ENCODE results near the gene RBFOX2.
"Not testable (repeated sequence)": the region's sequence is repeated elsewhere in the genome, so short reads cannot be mapped to it uniquely, and the experiment has no call there.

Gene RBFOX2

DNA sequence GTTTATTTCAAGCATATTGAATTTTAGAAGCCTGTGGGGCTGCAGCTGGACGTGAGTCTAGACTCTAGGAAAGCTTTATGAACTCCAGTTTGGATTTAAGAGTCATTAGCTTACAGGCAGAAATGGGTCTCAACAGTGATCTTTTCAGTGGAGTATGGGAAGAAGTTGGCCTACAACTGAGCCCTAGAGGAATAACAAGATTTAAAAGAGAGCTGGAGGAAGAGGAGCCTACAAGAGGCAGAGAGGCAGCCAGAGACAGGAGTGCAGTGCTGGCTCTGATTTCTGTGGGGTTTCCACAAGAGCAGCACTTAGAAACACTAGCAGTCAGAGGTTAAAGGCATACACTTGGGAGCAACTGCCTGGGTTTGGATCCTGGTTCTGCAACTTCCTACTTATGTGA, 293.1 kb downstream of the RBFOX2 start:
- DNase-seq (ENCODE audit: low spot score) = no peak

DNA sequence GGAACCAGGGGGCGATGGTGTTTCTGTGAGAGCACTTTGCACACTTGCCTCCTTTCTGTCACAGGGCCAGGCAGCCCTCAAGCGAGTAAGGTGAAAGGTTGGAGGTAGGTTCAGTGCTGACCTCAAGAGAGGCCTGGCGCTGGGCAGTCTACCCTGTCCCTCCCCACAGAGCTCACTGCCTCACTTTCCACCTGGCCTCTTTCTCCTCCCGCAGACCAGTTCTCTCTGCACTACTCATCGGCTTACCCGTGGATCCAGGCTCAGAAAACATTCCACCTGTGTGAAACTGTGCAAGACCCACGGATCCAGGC, 294.2 kb downstream of the RBFOX2 start:
- DNase-seq (ENCODE audit: low spot score) = no peak

DNA sequence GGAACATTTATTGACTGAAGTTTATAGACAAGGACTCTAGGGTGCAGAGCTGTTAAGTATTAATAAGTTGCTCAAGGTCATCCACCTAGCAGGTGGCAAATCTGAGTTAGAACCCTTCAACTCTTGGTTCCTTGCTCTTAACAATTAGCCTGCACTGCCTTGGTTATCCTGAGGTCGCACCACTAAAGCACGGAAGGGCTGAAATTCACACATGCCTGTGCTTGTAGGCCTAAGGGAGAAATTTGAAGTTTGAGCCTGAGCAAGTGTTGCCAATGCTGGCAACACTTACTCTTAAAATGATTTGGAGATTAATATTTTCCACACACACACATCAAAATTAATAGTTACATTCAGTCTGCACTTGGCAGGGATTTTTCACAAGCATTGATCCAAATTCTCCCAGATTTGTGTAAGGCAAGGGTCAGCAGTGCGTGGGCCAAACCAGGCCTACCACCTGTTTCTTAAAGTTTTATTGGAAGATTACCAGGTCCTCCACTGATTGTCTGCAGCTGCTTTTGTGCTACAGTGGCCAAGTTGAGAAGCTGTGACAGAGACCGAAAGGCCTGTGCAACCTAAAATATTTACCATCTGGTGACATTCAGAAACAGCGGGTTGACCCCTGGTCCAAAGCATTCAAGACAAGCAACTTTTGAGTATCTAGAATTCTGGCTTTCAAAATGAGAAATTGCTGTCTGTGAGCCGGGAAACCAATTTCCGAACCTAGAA, 294.7 kb downstream of the RBFOX2 start:
- no peak for DNase-seq (ENCODE audit: low spot score)

DNA sequence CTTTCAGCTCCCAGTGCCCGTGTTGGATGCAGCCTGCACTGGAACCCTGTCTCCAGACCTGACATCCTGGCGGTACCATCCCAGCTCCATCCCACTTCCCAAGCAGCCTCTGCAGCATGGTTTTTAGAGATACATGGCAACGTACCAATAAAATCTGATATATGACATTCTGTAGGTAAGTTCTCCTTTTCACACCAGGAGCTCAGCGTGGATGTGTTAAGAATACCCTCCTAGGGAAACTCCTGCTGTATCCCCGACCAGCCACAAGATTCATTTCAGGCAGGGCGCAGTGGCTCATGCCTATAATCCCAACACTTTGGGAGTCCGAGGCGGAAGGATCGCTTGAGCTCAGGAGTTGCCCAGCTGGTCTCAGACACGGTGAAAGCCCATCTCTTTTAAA, 295.6 kb downstream of the RBFOX2 start:
- no peak for DNase-seq (ENCODE audit: low spot score)

DNA sequence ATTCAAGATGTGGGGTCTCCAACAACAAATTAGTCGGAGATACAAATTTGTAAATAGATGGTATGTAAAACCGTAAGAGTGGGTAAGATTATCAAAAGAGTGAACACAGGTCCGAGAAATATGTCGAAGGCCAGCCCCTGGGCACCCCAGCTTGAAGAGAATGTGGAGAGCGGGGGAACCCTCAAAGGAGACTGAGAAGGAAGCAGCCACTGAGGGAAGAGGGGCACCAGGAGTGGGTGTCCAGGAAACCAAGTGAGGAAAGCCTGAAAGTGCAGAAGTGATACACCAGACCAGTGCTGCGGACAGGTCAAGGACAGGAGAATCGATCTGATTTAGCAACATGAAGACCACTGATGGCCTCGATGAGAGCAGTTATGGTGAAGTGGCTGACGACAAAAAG, 296.5 kb downstream of the RBFOX2 start:
- DNase-seq (ENCODE audit: low spot score) = no peak

DNA sequence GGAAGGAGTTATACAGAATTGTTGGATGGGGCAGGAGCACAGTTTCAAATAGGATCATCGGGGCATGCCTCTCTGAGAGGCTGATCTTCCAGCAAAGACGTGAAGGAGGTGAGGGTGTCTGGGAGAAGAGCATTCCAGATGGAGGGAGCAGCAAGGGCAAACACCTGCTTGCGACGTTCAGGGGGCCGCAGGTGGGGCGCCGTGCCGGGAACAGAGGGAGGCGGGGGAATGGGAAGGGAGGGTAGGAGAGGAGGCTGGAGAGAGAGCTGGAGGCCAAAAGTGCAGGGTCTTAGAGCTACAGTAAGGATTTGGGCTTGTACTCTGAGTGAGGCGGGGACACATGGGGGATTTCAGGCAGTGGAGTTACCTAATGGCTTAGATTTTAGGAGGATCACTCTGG, 297.3 kb downstream of the RBFOX2 start:
- no peak for DNase-seq (ENCODE audit: low spot score)

DNA sequence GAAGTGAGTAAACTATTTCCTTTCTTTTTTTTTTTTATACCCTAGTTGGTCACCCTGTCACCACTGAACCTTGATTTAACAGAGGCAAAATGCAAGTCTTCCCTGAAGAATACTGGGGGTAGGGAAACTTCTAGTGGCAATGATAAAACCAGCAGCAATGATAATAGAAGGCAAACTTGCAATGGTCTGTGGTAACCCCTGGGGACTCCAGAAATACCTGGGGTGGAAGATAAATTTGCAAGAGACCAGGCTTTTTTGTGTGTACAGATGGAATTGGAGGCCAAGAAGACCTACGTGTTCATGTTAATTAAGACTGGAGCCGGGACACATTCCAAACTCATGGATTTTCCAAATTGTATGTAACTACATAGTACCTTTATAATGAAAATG, 299.3 kb downstream of the RBFOX2 start:
- DNase-seq (ENCODE audit: low spot score) = no peak

DNA sequence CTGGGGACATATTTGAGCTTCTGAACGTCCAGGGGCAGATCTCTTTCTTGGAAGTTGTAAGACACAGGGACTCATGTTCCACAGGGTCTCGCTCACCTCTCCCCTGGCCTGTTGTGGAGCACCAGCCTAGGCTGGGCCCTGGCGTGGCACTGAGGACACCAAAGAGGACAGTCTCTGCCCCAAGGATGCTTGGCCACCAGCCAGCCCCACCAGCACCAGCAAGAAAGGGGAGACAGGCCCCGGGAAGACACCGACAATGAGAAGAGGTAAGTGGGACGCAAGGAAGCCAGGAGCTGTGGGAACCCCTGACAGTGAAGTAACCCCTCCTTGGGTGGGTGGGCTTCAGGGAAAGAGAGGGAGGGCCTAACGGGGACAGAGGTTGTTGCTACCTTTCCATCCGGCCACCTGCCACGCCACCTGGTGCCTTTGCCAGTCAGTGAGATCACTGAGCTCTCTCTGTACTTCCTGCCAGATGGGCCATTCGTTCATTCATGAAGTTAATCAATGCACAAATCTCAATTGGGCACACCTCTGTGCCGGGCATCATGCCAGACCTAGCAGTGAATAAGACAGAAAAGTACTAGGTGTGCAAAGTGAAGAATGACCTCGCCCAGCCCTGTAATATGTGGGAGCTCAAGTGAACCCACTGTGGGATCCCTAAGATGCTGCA, 299.9 kb downstream of the RBFOX2 start:
- no peak for DNase-seq (ENCODE audit: low spot score)

DNA sequence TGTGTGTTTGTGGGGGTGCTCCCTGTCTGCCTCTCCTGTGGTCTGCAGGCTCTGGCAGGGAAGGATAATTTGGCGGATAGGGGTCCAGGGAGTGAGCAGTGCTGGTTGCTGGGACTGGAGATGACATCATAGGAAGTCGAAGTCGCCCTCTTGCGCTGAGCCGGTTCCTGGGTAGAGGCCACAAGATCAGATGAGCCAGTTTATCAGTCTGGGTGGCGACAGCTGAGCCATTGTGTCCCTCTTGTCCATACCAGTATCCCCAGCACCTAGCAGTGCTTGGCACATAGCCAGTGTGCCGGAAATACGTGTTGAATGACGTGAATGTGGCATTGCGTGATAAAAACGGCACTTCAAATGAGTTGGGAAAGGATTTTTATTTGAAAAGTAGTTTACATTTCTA, 301.2 kb downstream of the RBFOX2 start:
- DNase-seq (ENCODE audit: low spot score) = no peak

DNA sequence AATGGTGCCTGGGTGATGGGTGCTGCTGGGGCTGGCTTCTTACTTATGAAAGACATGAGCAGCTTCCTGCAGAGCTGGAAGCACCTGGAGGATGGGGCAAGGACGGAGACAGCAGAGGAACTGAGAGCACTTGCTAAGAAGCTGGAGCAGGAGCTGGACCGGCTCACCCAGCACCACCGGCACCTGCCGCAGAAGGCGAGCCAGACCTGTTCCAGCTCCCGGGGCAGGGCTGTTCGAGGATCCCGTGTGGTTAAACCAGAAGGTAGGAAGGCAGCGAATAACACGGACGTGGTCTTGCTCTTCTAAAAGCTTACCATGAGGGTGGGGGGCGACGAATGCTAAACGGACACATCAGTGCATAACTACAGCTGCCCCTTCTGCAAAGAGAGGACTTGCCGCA, 301.7 kb downstream of the RBFOX2 start:
- no peak for DNase-seq (ENCODE audit: low spot score)

DNA sequence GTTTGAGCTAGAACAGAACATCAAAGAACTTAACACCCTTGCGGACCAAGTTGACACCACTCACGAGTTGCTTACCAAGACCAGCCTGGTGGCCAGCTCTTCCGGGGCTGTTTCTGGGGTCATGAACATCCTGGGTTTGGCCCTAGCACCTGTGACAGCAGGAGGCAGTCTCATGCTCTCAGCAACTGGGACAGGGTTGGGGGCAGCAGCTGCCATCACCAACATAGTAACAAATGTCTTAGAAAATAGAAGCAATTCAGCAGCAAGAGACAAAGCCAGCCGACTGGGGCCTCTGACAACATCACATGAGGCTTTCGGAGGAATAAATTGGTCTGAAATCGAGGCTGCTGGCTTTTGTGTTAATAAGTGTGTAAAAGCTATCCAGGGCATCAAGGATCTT, 302.2 kb downstream of the RBFOX2 start:
- no peak for DNase-seq (ENCODE audit: low spot score)

DNA sequence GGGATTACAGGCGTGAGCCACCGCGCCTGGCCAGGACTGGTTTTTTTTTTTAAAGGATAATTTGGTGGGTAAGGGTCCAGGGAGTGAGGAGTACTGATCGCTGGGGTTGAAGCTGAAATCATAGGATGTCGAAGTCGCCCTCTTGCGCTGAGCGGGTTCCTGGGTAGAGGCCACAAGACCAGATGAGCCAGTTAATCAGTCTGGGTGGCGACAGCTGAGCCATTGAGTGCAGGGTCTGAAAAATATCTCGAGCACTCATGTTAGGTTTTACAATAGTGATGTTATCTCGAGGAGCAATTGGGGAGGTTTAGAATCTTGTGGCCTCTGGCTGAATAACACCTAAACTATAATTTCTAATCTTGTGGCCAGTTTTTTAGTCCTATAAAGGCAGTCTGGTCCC, 303.1 kb downstream of the RBFOX2 start:
- no peak for DNase-seq (ENCODE audit: low spot score)

DNA sequence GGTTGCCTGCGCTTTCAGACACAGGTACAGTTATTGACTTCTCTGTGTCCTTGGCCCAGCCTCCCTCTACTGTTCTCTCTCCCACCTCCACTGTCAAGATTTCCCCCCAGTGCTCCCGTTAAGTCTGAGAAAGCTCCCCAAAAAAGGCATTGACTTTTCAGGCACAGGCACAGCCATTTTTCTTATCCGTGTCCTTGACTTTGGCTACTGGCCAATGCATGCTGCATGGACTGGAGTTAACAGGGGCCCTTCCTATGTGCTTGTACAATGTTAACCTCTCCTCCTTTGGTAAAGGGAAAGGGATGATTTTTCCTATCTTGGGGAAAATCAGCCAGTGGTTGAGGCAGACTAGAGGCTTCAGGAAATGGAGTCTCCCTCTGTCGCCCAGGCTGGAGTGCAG, 306.7 kb downstream of the RBFOX2 start:
- no peak for DNase-seq (ENCODE audit: low spot score)

DNA sequence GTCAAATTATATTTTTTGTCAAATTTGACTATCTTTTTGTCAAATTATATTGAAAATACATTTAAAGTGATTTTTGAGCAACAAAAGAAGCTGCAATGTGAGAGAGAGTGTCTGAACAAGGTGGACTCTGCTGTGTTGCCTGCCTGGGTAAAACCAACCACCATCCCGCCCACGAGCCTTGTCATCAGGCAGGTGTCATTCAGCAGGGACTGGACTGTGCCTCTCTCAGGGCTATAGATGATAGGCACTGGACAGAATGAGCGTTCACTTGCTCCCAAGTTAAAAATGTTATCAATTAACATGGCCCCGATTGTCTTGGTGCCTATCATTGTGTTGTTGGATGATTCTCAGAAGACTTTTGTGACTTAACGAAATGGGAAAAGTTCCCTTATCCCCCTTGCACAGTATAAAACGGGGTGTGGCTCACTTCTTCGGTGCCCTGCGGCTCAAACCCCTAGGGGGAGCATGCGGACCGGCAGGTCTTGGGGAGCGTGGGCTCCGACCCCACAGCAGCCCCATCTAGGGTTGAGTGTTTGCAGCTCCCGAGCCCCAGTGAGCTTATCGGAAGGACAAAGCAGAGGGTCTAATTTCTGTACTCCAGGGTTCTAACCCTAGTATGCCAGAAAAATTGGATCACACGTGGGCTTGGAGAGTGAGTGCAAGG, 309.3 kb downstream of the RBFOX2 start:
- no peak for DNase-seq (ENCODE audit: low spot score)

DNA sequence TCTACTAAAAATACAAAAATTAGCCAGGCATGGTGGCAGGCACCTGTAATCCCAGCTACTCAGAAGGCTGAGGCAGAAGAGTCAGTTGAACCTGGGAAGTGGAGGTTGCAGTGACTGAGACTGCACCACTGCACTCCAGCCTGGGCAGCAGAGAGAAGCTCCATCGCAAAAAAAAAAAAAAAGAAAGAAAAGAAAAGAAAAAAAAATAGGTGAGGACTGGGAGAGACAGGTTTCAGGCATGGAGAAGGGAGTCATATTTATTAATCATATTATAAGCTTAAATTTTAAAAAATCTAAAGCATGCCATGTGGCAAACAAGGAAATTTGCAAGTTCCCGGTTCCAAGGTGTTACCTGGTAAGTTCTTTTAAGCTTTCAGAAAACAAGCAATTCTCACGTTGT, 311.1 kb downstream of the RBFOX2 start, which contains the start of gene APOL5:
TSS of gene APOL5 (plus strand) at position 301 of the 400 bp plus-strand sequence. CDS start at position 301, 0 bp downstream.
- no peak for DNase-seq (ENCODE audit: low spot score)

DNA sequence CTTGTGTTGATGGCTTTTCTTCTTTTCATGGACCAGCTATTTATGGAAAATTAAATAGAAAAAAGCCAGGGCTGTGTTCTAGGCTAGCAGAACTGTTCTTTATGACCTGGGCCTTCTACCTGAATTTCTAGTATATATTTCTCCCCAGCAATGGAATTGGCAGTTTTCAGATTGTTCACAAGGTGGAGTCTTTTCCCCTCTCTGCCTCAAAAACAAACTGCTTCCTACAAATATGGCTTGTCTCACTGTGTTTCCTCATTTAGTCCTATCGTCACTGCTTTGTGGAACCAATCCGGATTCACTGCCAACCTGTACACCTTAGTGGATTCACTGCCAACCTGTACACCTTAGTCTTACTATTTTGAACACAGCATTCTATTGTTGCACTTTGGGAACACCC, 316.0 kb downstream of the RBFOX2 start:
- DNase-seq (ENCODE audit: low spot score) = no peak

DNA sequence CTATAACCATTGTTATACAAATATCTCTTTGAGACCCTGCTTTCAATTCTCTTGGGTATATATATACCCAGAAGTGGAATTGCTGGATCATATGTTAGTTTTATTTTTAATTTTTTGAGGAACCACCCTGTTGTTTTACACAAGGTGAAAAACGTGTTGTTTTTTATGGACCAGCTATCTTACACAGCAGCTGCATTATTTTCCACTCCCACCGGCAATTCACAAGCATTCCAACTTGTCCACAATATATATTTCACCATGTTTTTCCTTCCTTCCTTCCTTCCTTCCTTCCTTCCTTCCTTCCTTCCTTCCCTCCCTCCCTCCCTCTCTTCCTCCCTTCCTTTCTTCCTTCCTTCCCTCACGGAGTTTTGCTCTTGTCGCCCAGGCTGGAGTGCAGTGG, 317.3 kb downstream of the RBFOX2 start:
- DNase-seq (ENCODE audit: low spot score) = no peak

DNA sequence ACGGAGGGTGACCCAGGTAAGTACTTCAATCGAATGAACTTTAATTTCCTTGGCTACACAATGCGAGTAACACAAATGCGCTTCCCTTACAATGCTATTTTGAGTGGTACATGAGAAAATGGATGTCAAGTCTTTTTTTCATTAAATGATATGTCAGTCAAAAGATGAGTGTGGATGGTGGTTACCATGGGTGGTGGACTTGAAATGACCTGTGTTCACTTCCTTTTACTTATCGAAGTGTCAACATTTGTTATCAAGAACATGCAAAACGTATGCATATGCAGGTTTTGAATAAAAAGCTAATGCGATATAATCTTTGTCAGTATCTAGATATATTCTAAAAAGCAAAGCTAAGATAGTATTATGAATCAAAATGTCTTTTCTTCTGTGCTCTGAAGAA, 319.7 kb downstream of the RBFOX2 start:
- no peak for DNase-seq (ENCODE audit: low spot score)

DNA sequence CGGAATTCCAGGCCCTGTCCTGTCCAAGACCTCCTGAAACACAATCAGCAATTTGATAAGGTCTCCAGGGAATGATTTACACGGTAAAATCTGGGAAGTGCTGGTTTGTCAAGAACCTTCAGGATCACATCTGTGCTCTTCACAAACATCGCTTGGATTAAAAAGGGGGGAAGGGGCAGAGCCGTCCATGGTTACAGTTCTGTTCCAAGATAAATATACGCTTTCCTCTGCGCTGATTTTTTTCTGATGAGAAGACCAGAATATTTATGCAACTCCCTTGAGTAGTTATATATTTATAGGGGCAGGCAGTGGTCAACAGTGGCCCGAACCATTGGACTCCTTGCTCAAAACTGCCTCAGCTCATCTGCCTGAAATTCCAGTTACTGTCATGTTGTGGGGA, 320.2 kb downstream of the RBFOX2 start:
- DNase-seq (ENCODE audit: low spot score) = no peak

DNA sequence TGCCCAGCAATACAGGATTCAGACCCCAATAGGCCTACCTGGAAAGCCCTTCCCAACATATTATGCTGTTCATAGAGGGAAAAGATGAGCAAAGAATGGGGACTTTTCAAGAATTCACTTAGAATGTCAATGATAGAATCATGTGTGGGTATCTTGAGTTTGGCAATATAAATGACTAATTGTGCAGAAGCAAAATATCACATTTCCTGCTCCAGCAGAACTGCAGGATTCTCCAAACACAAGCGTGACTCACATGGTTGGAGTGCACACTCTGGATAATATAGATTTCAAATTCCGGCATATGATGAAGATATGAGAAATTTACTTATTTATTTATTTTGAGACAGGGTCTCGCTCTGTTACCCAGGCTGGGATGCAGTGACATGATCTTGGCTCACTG, 323.5 kb downstream of the RBFOX2 start:
- DNase-seq (ENCODE audit: low spot score) = no peak

DNA sequence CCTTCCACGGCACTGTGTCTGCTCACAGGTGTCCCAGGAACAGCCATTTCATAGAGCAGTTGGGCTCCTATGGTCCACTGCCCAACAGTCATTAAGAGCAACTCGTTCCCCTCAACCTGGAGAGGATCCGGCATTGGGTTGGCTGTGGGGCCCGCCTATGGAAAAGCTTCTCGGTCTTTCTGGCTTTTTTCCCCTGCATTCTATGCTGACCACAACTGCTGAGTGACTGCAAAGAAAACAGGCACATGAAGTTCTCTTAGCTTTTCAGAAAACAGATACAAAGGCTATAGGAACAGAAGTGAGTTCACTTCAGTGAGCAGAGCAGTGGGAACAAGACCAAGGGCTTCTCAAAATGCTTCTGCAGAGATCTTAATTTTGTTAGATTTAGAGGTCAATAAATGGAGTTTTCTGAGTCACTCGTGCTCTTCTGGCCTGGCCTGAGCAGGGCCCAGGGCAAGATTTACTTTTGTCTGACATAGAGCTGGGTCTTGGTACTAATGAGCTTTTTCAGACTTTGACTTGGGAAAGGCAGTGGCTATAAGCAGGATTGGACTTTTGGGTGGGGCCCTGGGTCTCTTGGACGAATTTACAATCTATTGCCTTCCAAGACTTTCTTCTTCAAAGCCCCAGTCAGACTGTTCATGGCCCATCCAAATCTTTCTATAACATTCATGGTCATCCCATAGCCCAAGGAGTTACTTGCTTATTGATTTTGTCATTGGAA, 324.6 kb downstream of the RBFOX2 start:
- no peak for DNase-seq (ENCODE audit: low spot score)

DNA sequence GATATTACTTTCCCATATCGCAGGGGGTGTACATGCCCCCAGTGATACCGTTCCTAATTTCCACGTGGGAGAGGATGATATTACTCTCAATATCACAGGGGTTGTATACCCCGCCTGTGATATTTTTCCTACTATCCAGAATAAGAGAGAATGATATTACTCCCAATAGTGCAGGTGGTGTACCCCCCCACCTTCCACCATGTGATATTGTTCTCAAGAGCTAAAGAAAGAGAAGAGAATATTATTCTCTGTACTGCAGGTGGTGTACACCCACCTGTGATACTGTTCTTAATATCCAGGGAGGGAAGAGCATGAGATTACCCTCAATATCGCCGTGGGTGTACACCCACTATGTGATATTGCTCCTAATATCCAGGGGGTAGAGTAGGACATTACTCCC, 328.8 kb downstream of the RBFOX2 start:
- DNase-seq (ENCODE audit: low spot score) = not testable (repeated sequence)

DNA sequence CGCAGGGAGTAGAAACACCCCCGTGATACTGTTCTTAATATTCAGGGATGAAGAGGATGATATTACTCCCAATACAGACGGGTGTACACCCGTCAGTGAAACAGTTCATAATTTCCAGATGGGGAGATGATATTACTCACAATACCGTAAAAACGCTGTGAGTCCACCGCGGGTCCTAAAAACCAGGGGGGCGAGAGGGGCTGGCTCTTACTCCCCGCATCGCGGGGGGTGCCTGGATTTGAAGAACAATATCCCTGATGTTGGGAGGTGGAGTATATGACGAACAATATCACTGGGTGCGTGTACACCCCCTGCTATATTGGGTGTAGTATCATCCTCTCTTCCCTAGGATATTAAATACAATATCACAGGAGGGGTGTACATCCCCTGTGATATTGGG, 331.5 kb downstream of the RBFOX2 start:
- DNase-seq (ENCODE audit: low spot score) = no peak

Measured in CD4-positive, alpha-beta T cell treated with Interleukin-15 for 4 hours (primary cell).